ENCODE data around the gene AP1S3.
"Not testable (repeated sequence)": the region's sequence is repeated elsewhere in the genome, so short reads cannot be mapped to it uniquely, and the experiment has no call there.

Gene AP1S3
- 1.6 to 8.9 reads per million in 2 experiments for total RNA-seq

GRCh38 chr2:223837287-223838061, at the start of gene AP1S3:
TSS of gene AP1S3 (minus strand) at chr2:223837582. CDS start at chr2:223837450, 132 bp downstream.
- peak; percentile 53 for DNase-seq (ENCODE audit: low read depth)

DNA sequence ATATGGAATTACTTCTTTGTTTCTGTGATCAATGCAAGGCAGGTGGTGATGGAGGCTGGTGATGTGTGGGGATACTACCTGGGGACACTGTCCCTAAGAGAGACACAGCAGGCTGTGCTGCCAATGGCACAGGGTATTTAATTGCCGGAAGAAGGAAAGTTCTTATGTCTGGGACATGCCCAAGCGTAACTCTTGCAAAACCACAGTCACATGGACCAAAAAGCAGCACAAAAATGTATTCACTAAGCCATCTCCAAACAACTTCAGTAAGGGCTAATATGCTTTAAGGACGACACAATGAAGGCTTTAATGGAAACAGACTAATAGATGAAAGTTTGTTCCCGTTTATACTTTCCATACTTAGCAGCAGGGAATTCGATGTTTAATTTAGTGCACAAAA, 49.7 kb upstream of the AP1S3 start:
- no peak for DNase-seq (ENCODE audit: low read depth)

GRCh38 chr2:223886726-223887125, 49.3 kb upstream of the AP1S3 start:
- no peak for DNase-seq (ENCODE audit: low read depth)

- DNase-seq (ENCODE audit: low read depth), result no peak
Measured at GRCh38 chr2:223884399-223884798, 47.0 kb upstream of the AP1S3 start.

DNA sequence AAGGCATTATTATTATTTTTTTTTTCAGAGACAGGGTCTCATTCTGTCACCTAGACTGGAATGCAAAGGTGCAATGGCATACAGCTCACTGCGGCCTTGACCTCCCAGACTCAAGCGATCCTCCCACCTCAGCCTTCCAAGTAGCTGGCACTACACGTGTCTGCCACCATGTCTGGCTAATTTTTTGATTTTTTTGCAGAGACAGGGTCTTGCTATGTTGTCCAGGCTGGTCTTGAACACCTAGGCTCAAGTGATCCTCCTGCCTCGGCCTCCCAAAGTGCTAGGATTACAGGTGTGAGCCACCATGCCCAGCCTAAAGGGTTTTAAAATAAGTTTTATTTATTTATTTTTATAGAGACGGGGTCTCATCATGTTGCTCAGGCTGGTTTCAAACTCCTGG, 45.3 kb upstream of the AP1S3 start:
- no peak for DNase-seq (ENCODE audit: low read depth)

- no peak for DNase-seq (ENCODE audit: low read depth)
Measured at GRCh38 chr2:223880796-223881195, 43.4 kb upstream of the AP1S3 start.

DNA sequence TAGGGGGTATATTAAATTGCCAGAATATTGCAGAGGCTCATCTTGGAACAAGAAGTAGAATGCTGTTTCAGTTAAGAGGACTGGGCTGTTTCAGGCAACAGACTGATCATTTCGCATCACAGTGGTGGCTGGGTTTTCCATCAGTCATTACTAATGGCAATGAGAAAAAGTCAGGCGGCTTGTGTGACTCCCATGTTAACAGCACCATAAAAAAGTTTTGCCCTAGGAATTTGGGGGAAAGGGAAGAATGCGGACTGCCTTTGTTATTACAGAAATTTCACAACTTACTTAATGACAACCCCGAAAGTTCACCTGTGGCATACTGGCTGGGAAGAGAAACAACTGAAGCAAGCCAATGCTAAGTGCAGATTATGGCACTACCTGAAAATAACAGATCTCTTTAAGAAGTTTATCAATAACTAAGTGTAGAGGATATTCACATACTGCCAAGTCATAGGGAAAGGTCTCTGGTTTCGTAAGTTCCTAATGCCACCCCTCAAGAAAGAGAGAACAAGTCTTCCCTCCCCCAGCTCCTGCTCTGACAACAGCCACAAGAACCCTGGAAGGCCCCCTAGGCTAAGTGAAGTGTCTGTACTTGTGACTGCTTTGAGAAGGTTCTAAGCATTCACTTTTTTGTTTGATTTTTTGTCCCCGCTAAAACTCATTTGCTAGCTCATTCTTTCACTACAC, 40.5 kb upstream of the AP1S3 start:
- DNase-seq (ENCODE audit: low read depth), result no peak

GRCh38 chr2:223873672-223874071, 36.3 kb upstream of the AP1S3 start:
- no peak for DNase-seq (ENCODE audit: low read depth)

- not testable (repeated sequence) for DNase-seq (ENCODE audit: low read depth)
Measured at GRCh38 chr2:223872772-223873171, 35.4 kb upstream of the AP1S3 start.

GRCh38 chr2:223871661-223872060, 34.3 kb upstream of the AP1S3 start:
- DNase-seq (ENCODE audit: low read depth), result not testable (repeated sequence)

DNA sequence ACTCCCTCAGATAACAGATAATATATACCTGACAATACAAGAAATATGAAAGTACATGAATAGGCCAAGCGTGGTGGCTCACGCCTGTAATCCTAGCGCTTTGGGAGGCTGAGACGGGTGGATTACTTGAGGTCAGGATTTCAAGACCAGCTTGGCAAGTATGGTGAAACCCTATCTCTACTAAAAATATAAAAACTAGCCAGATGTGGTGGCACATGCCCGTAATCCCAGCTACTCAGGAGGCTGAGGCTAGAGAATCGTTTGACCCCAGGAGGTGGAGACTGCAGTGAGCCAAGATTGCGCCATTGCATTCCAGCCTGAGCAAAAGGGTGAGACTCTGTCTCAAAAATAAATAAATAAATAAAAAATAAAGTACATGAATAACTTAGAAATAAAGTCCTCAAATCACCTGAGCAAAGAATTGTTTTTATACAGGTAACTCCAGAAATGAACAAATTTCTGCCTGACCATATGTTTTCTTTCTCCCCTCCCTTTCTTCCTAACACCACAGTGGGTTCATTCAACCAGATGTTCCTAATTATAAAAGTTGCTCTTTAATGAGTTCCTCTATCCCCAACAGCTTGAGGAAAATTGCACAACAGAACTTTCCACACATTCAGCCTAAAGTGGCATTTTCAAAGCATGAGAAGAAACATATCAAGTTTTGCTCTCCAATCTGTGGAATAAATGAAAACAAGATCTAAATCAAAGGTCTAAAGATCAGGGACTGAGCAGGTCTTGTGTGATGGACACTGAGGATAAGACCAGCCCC, 33.6 kb upstream of the AP1S3 start:
- DNase-seq (ENCODE audit: low read depth), result no peak

DNA sequence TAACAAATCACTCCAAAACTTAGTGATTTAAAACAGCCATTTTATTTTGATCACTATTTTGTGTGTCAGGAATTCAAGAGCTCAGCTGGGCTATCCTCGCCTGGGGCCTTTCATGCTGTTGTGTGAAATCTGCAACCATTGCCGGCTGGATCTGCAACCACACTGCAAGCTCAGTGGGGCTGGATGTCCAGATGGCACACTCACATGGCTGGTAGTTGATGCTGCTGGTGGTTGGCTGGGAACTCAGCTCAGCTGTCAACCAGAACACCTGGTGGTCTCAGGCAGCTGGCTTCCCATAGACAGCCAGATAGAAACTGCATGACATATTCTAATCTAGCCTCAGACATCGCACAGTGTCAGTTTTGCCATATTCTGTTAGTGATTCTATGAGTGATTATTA, 30.6 kb upstream of the AP1S3 start:
- no peak for DNase-seq (ENCODE audit: low read depth)

GRCh38 chr2:223865907-223866508, 28.6 kb upstream of the AP1S3 start:
- DNase-seq (ENCODE audit: low read depth), result no peak

GRCh38 chr2:223865124-223865523, 27.7 kb upstream of the AP1S3 start:
- peak; percentile 10 for DNase-seq (ENCODE audit: low read depth)

GRCh38 chr2:223863491-223863890, 26.1 kb upstream of the AP1S3 start:
- DNase-seq (ENCODE audit: low read depth), result no peak

- DNase-seq (ENCODE audit: low read depth), result no peak
Measured at GRCh38 chr2:223860809-223861738, 23.7 kb upstream of the AP1S3 start.

GRCh38 chr2:223859070-223859469, 21.7 kb upstream of the AP1S3 start:
- no peak for DNase-seq (ENCODE audit: low read depth)

DNA sequence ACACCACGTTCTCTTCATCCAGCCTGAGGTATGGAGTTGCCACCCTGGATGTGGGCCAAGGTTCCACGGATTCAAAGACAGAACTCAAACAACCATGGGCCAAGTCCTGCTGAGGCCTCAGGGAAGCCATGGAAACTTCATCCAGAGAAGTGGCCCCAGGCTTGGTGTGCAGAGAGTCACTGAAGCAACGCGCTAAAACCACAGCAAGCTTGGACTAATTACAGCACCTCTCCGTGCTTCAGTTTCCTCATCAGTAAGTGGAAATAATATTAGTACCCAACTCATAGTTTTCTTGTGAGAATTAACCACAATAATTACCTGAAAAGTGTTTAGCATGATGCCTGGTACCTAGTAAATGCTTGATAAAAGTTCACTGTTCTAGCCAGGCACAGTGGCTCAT, 19.2 kb upstream of the AP1S3 start:
- no peak for DNase-seq (ENCODE audit: low read depth)

DNA sequence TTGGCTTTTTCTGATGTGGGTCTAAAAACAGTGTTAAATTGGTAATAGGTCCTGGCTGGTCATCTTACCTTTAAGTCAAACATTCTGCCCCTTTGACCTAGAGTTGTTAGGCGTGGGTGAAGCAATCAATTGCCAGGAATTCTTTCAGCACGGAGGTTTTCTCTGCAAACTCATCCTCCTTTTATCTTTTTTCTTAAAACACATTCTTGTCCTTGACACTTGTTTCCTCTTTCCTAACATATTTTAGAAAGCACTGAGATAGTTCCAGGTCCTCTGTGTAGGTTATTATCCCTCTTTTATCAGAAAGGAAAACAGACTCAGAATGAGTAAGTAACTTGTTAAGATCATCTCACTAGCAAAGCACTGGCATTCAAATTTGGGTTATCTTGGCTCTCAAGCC, 18.6 kb upstream of the AP1S3 start:
- DNase-seq (ENCODE audit: low read depth), result no peak

DNA sequence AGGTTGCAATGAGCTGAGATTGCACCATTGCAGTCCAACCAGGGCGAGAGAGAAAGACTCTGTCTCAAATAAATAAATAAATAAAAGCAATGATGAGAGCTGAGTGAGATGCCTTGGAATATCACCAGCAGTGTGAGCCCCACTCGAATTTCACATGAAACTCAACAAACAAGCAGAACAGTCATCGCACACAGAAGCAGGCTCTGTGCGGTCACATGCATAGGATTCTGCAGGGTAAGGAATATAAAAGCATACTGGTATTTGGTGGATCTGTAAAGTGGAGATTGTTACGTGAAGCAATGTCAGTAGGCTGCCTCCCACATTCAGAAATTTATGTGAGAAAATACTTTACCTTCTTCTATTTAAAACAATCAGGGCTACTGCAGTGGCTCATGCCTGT, 18.0 kb upstream of the AP1S3 start:
- no peak for DNase-seq (ENCODE audit: low read depth)

- no peak for DNase-seq (ENCODE audit: low read depth)
Measured at GRCh38 chr2:223854741-223855140, 17.4 kb upstream of the AP1S3 start.
